ENCODE measurements around the gene MSRB1. TPM values are rescaled to one million over a fixed set of nuclear protein-coding genes. Genes with fewer than 3 reads are reported as not detected.

MSRB1 gene
- total RNA-seq, 3 donors from 2014 or later (not counting 1 experiment from before 2014, with no cell fraction given): 10.8 to 19.9 (median 14.8) TPM

GRCh38 chr16:1953734-1954133 is 10.7 kb upstream of the MSRB1 start:
- intact Hi-C loops (cut with micrococcal nuclease): no loop called here
- H3K4me3 Mint-ChIP-seq: no peak overlapping the region
- H3K4me3 ChIP-seq (ENCODE audit: low read length): no peak overlapping the region
- H3K9me3 ChIP-seq (ENCODE audit: control insufficient read depth, insufficient read depth, low read length): no peaks in the 10 kb centered on the region
- no peaks in the 10 kb centered on the region for H3K36me3 ChIP-seq (ENCODE audit: control insufficient read depth, insufficient read depth, low read length)
- no peak for DNase-seq
- H3K27me3 Mint-ChIP-seq (ENCODE audit: low read depth in 2 of 2): peaks cover 0 to 3% of the 10 kb centered on the region in 2 donors
- ATAC-seq: no peak
- H3K4me1 Mint-ChIP-seq: no peaks in the 10 kb centered on the region
- no peak for TF ChIP-seq CTCF (IDR thresholded peaks at IDR 0.05)
- no peak overlapping the region for H3K27ac Mint-ChIP-seq
- H3K27ac ChIP-seq (ENCODE audit: low read length): no peak overlapping the region
- no peaks in the 10 kb centered on the region for H3K36me3 Mint-ChIP-seq
- H3K27me3 ChIP-seq (ENCODE audit: control insufficient read depth, insufficient read depth, low read length): no peaks in the 10 kb centered on the region
- 93% methylated on average over 22 of the region's 22 CpGs for WGBS (ENCODE audit: insufficient coverage)
- no peaks in the 10 kb centered on the region for H3K9me3 Mint-ChIP-seq
- H3K4me1 ChIP-seq (ENCODE audit: control insufficient read depth, insufficient read depth, low read length): peaks cover 2% of the 10 kb centered on the region

- no peaks in the 10 kb centered on the region for H3K4me1 Mint-ChIP-seq
- WGBS (ENCODE audit: insufficient coverage): 92% methylated on average over 19 of the region's 19 CpGs
- Histone ChIP-seq H3K4me3 (ENCODE audit: low read length) (no peak overlapping the region), H3K4me1 (ENCODE audit: control insufficient read depth, insufficient read depth, low read length) (no peaks in the 10 kb centered on the region), H3K27me3 (ENCODE audit: control insufficient read depth, insufficient read depth, low read length) (no peaks in the 10 kb centered on the region), H3K27ac (ENCODE audit: low read length) (no peak overlapping the region), H3K9me3 (ENCODE audit: control insufficient read depth, insufficient read depth, low read length) (no peaks in the 10 kb centered on the region), H3K36me3 (ENCODE audit: control insufficient read depth, insufficient read depth, low read length) (no peaks in the 10 kb centered on the region)
- no peak for TF ChIP-seq CTCF (IDR thresholded peaks at IDR 0.05)
- peaks cover 0 to 3% of the 10 kb centered on the region in 2 donors for H3K27me3 Mint-ChIP-seq (ENCODE audit: low read depth in 2 of 2)
- H3K4me3 Mint-ChIP-seq: no peak overlapping the region
- ATAC-seq (no peak), DNase-seq (no peak)
- H3K27ac Mint-ChIP-seq: no peak overlapping the region
- intact Hi-C loops (cut with micrococcal nuclease): no loop called here
- no peaks in the 10 kb centered on the region for H3K9me3 Mint-ChIP-seq
- no peaks in the 10 kb centered on the region for H3K36me3 Mint-ChIP-seq
Measured at GRCh38 chr16:1950559-1950958, 7.6 kb upstream of the MSRB1 start.

GRCh38 chr16:1950047-1950446 is 7.0 kb upstream of the MSRB1 start:
- Histone ChIP-seq H3K9me3 (ENCODE audit: control insufficient read depth, insufficient read depth, low read length) (no peaks in the 10 kb centered on the region), H3K27ac (ENCODE audit: low read length) (no peak overlapping the region), H3K36me3 (ENCODE audit: control insufficient read depth, insufficient read depth, low read length) (no peaks in the 10 kb centered on the region), H3K4me3 (ENCODE audit: low read length) (no peak overlapping the region), H3K27me3 (ENCODE audit: control insufficient read depth, insufficient read depth, low read length) (no peaks in the 10 kb centered on the region), H3K4me1 (ENCODE audit: control insufficient read depth, insufficient read depth, low read length) (no peaks in the 10 kb centered on the region)
- intact Hi-C loops (cut with micrococcal nuclease): no loop called here
- TF ChIP-seq CTCF (IDR thresholded peaks at IDR 0.05): no peak
- Mint-ChIP-seq H3K4me1 (no peaks in the 10 kb centered on the region), H3K4me3 (no peak overlapping the region), H3K27ac (no peak overlapping the region), H3K27me3 (ENCODE audit: low read depth in 2 of 2) (peaks cover 0 to 3% of the 10 kb centered on the region in 2 donors), H3K9me3 (no peaks in the 10 kb centered on the region), H3K36me3 (no peaks in the 10 kb centered on the region)
- ATAC-seq (no peak), DNase-seq (no peak)
- 81% methylated on average over 7 of the region's 7 CpGs for WGBS (ENCODE audit: insufficient coverage)

- Mint-ChIP-seq H3K9me3 (no peaks in the 10 kb centered on the region), H3K36me3 (no peaks in the 10 kb centered on the region), H3K27me3 (ENCODE audit: low read depth in 2 of 2) (peaks cover 0 to 3% of the 10 kb centered on the region in 2 donors), H3K4me1 (peaks cover 1 to 2% of the 10 kb centered on the region in 2 donors), H3K4me3 (no peak overlapping the region), H3K27ac (no peak overlapping the region)
- Histone ChIP-seq H3K4me1 (ENCODE audit: control insufficient read depth, insufficient read depth, low read length) (no peaks in the 10 kb centered on the region), H3K27ac (ENCODE audit: low read length) (no peak overlapping the region), H3K9me3 (ENCODE audit: control insufficient read depth, insufficient read depth, low read length) (no peaks in the 10 kb centered on the region), H3K27me3 (ENCODE audit: control insufficient read depth, insufficient read depth, low read length) (no peaks in the 10 kb centered on the region), H3K4me3 (ENCODE audit: low read length) (no peak overlapping the region), H3K36me3 (ENCODE audit: control insufficient read depth, insufficient read depth, low read length) (no peaks in the 10 kb centered on the region)
- DNase-seq (no peak), ATAC-seq (no peak)
- 91% methylated on average over 10 of the region's 11 CpGs for WGBS (ENCODE audit: insufficient coverage)
- TF ChIP-seq CTCF (IDR thresholded peaks at IDR 0.05): no peak
- intact Hi-C loops (cut with micrococcal nuclease): no loop called here
Measured at GRCh38 chr16:1949507-1949906, 6.5 kb upstream of the MSRB1 start.

Data from natural killer cell (primary cell).